IPS-20b (cell line): ENCODE results near the gene LYZL6.
A peak's percentile ranks its signal among the peaks of the same experiment; 100 is the strongest.
"Not testable (repeated sequence)": the region's sequence is repeated elsewhere in the genome, so short reads cannot be mapped to it uniquely, and the experiment has no call there.

ENCODE experiments used
- H3K27ac ChIP-seq: one replicate; pipeline ENCODE4 v1.5.1; 2013; ENCODE audit warnings: low read length
- H3K27me3 ChIP-seq: 2 replicates; pipeline ENCODE4 v1.6.1; 2013; ENCODE audit warnings: mild to moderate bottlenecking, low read length, inconsistent platforms; ENCODE audit not compliant: insufficient read depth
- H3K36me3 ChIP-seq: 2 replicates; pipeline ENCODE4 v1.6.1; 2013; ENCODE audit warnings: low read depth, mild to moderate bottlenecking, inconsistent platforms, low read length, moderate library complexity; ENCODE audit not compliant: insufficient read depth
- H3K4me1 ChIP-seq: 2 replicates; pipeline ENCODE4 v1.6.1; 2013; ENCODE audit warnings: mild to moderate bottlenecking, control low read depth, inconsistent platforms, low read length, moderate library complexity; ENCODE audit not compliant: insufficient read depth
- H3K4me3 ChIP-seq: 2 replicates; pipeline ENCODE4 v1.5.1; 2013; ENCODE audit warnings: mild to moderate bottlenecking, low read length, inconsistent platforms
- H3K9ac ChIP-seq: 2 replicates; pipeline ENCODE4 v1.6.1; 2013; ENCODE audit warnings: low read depth, mild to moderate bottlenecking, inconsistent platforms, low read length, moderate library complexity
- H3K9me3 ChIP-seq: 2 replicates; pipeline ENCODE4 v1.6.1; 2013; ENCODE audit warnings: mild to moderate bottlenecking, low read depth, low read length, inconsistent platforms; ENCODE audit not compliant: insufficient read depth

Gene LYZL6

DNA sequence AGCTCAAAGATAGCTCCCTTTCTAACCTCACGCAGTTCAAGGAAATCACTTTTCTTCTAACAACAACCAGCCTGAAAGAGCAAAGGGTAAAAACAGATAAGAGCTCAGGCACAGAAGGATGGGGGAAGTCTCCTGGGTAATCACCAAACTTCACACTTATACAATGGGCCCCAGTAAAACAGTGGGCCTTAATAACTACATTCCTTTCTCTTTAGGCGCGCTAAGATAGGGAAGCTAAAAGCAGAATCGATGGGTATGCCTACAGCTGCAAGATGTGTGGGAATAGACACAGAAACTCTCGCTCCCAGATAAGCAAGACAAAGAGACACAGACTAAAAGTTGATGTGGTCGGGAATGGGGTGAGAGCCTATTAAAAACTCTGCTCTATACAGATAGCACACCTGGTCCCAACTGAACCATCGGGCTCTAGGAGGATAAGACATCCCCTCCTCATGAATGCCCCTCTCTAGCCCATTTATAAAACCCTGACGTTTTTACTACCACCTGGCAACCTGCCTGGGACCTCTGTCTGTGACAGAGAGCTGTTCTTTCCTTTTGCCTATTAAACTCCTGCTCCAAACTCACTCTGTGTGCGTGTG lies 826 bp downstream of the LYZL6 start:
- no peaks in the 10 kb centered on the region for H3K9me3 ChIP-seq
- no peaks in the 10 kb centered on the region for H3K4me1 ChIP-seq
- H3K4me3 ChIP-seq: no peak overlapping the region
- no peaks in the 10 kb centered on the region for H3K27me3 ChIP-seq
- no peak overlapping the region for H3K9ac ChIP-seq
- no peaks in the 10 kb centered on the region for H3K36me3 ChIP-seq
- no peak overlapping the region for H3K27ac ChIP-seq

DNA sequence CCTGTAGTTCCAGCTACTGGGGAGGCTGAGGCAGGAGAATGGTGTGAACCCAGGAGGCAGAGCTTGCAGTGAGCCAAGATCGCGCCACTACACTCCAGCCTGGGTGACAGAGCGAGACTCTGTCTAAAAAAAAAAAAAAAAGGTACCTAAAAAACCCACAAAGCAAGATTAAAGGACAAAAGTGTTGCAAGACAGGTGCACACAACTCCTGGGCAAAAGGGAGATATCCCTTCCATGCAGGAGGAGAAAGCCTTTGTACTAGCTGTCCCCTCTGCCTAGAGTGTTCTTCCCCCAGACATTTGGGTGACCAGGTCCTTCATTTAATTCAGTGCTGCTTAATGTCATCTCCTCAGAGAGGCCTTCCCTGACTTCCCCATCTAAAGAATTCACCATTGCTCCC lies 5.0 kb downstream of the LYZL6 start:
- not testable (repeated sequence) for H3K9ac ChIP-seq, H3K4me3 ChIP-seq, H3K9me3 ChIP-seq, H3K27me3 ChIP-seq, H3K4me1 ChIP-seq, H3K27ac ChIP-seq, H3K36me3 ChIP-seq

DNA sequence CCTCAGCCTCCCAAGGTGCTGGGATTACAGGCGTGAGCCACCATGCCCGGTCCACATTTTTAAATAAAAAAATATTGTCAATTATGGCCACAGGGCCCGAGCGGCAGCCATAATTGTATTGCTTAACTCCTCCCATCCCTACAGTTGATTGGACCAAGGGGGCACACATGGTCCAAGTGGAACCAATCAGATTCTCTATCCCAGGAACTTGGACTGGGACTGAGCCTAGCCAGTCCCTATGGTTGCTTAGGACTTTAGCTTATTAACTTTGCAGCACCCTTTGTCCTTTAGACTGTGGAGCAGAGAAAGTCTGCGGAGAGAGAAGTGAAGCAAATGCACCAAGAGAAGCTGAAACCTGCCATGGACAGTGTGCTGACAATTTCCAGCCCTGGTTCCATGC lies 7.5 kb downstream of the LYZL6 start:
- no peak overlapping the region for H3K27ac ChIP-seq
- H3K36me3 ChIP-seq: no peaks in the 10 kb centered on the region
- H3K4me1 ChIP-seq: peaks cover 8% of the 10 kb centered on the region; the same call in 1 of the 2 replicates
- H3K9me3 ChIP-seq: no peaks in the 10 kb centered on the region
- H3K4me3 ChIP-seq: no peak overlapping the region
- H3K27me3 ChIP-seq: no peaks in the 10 kb centered on the region
- H3K9ac ChIP-seq: no peak overlapping the region

DNA sequence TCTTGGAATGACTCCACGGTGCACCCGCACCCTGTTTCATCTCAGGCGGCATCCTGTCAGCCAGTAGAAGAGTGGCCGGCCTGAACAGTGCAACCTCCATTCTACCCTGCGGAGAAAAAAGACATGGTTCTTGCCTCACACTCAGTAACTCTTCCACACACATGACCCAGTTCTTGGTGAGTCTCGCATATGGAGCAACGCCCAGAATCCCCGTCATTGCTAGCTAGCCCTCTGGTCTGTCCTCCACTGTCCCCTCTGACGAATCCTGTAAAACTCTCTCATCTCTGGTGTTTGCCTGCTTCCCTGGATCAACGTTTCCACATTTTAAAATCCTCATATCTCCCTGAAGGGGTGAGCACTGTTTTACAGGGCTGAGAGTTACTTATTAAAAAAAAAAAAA lies 8.8 kb downstream of the LYZL6 start:
- peaks cover 11% of the 10 kb centered on the region; the same call in 1 of the 2 replicates for H3K4me1 ChIP-seq
- no peak overlapping the region for H3K4me3 ChIP-seq
- no peak overlapping the region for H3K27ac ChIP-seq
- H3K9me3 ChIP-seq: no peaks in the 10 kb centered on the region
- no peaks in the 10 kb centered on the region for H3K36me3 ChIP-seq
- H3K9ac ChIP-seq: no peak overlapping the region
- H3K27me3 ChIP-seq: peaks cover 6% of the 10 kb centered on the region; the same call in 1 of the 2 replicates

DNA sequence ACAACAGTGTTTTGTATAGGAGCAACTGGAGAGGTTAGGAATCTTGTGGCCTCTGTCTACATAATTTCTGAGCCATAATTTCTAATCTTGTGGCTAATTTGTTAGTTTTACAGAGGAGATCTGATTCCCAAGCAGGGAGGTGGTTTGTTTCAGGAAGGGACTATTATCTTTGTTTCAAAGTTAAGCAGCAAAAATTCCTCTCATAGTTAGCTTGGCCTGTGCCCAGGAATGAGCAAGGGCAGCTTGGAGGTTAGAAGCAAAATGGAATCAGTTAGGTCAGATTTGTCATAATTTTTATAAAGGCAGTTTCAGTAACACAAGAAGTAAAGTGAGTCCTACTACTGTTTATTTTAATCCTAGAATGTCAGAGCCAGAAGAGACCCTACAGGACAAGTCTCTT lies 10.9 kb downstream of the LYZL6 start:
- no peak overlapping the region for H3K27ac ChIP-seq
- H3K36me3 ChIP-seq: peaks cover 3% of the 10 kb centered on the region; the same call in 1 of the 2 replicates
- no peak overlapping the region for H3K9ac ChIP-seq
- no peak overlapping the region for H3K4me3 ChIP-seq
- peaks cover 9% of the 10 kb centered on the region; the same call in 1 of the 2 replicates for H3K27me3 ChIP-seq
- no peaks in the 10 kb centered on the region for H3K9me3 ChIP-seq
- peaks cover 11% of the 10 kb centered on the region; the same call in 1 of the 2 replicates for H3K4me1 ChIP-seq

DNA sequence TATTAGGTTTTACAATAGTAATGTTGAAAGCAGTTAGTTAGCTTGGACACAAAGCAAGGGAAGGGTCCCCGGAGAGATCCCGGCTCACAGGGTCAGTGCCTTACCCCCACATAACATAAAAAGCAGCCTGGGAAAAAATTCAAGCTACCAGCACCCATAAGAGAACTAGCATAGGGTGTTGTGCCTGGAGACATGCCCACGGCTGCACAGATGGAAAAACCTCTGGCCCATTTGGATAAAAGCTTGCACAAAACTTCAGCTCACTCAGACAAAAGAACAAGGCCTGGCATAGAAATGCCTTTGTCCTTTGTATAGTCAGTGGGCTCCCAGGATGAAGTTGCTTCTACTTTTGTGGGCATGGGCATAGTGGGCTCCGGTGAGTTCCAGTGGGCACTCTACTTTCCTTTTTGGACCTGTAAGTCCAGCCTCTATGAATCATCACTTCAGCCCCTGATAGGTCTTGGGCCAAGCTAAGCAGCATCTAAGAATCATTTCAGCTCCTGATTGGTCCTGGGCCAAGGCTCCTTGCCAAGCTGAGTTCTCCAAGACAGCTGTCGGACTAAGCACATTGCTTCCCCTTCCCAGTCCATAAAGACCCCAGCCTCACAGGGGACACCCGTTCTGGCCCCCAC lies 11.6 kb downstream of the LYZL6 start:
- H3K27me3 ChIP-seq: peaks cover 9% of the 10 kb centered on the region; the same call in 1 of the 2 replicates
- H3K9me3 ChIP-seq: no peaks in the 10 kb centered on the region
- peaks cover 11% of the 10 kb centered on the region; the same call in 1 of the 2 replicates for H3K4me1 ChIP-seq
- no peak overlapping the region for H3K9ac ChIP-seq
- H3K27ac ChIP-seq: no peak overlapping the region
- H3K36me3 ChIP-seq: peaks cover 3% of the 10 kb centered on the region; the same call in 1 of the 2 replicates
- no peak overlapping the region for H3K4me3 ChIP-seq

DNA sequence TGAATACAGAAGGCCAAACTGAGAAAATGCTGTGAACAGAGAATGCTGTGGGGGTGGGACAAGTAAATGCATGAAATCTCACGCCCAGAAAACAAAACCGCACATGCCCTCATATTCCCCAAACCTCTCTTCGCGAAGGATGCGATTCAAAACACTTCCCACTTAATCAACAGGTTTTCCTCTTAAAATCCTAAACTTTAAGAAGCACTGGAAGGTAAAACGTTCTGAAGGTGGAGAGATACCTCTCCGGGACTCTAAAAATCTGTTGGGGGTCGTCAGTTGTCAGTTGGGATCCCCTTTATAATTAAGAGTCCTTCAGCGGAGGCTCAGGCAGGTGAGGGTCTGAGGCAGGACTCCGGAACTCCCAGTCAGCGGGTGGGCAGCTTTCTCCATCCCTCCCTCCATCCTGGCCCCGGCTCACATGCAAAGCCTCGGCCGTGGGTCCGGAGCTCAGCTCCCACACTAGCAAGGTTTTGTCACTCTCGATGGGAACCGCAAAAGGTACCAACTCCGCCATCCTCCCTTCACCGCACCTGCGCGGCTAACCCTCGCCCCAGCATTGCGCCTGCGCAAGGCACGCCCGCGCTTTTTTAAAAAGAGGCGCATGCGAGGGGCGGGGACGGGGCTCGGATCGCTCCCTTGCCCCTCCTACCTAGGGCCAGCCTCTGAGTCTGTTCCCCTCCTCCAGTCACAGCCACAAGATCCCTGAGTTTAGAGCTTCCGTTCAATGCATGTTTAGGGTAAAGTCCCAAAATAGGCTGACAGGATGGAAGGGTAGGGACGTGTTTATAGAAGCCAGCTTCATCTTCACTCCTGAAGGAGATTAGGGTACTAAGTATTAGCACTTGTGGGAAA lies 13.1 kb downstream of the LYZL6 start, which contains the start of gene RDM1:
RDM1 (minus strand) TSS at position 563 of the 855 bp plus-strand sequence; CDS start at position 517, 46 bp downstream.
- H3K27ac ChIP-seq: no peak within 1 kb of the TSS
- H3K9ac ChIP-seq: peak within 1 kb of the TSS; percentile 61; the same call in 1 of the 2 replicates
- no peaks in the 10 kb centered on the region for H3K9me3 ChIP-seq
- peaks cover 9% of the 10 kb centered on the region; the same call in 1 of the 2 replicates for H3K27me3 ChIP-seq
- H3K4me3 ChIP-seq: peak within 1 kb of the TSS; percentile 76
- H3K36me3 ChIP-seq: peaks cover 4% of the 10 kb centered on the region; the same call in 1 of the 2 replicates
- H3K4me1 ChIP-seq: peaks cover 11% of the 10 kb centered on the region; the same call in 1 of the 2 replicates

DNA sequence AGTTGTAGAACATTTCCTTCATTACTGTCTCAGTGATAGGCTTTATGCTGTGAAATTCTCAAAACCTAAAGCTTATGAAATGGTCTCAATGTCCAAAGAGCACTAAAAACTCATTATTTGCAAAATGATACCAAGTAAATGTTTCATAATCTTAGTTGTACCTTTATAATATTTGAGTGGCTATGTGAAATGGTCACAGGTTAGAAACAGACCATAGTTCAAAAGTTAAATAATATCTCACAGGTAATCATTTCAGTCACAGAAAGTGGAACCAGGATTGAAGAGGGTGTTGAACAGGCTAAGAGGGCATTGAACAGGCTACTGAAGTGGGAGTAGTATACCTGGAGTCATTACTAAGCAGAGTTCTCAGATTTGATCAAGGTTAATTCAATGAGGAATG lies 15.8 kb downstream of the LYZL6 start:
- H3K36me3 ChIP-seq: peaks cover 10% of the 10 kb centered on the region; the same call in 1 of the 2 replicates
- no peak overlapping the region for H3K4me3 ChIP-seq
- H3K27me3 ChIP-seq: peaks cover 9% of the 10 kb centered on the region; the same call in 1 of the 2 replicates
- H3K27ac ChIP-seq: no peak overlapping the region
- H3K9me3 ChIP-seq: no peaks in the 10 kb centered on the region
- peaks cover 11% of the 10 kb centered on the region; the same call in 1 of the 2 replicates for H3K4me1 ChIP-seq
- no peak overlapping the region for H3K9ac ChIP-seq

DNA sequence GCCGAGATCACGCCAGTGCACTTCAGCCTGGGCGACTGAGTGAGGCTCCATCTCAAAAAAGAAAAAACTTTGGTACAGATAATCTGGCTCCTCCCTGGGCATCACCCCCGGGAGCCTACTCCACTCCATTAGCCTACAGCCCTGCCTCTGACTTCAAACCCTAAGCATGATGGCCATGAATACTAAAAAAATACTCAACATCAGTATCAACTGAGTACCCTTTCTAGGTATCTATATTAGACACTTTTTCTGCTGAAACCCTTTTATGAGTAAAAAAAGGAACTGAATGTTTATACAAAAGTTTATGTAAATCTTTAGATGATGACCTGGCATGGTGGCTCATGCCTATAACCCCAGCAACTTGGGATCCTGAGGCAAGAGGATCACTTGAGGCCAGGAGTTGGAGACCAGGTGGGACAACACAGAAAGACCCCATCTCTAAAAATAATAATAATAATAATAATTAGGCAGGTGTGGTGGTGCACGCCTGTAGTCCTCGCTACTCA lies 19.9 kb downstream of the LYZL6 start:
- no peak overlapping the region for H3K27ac ChIP-seq
- no peaks in the 10 kb centered on the region for H3K4me1 ChIP-seq
- no peaks in the 10 kb centered on the region for H3K27me3 ChIP-seq
- no peak overlapping the region for H3K9ac ChIP-seq
- no peak overlapping the region for H3K4me3 ChIP-seq
- no peaks in the 10 kb centered on the region for H3K9me3 ChIP-seq
- peaks cover 10% of the 10 kb centered on the region; the same call in 1 of the 2 replicates for H3K36me3 ChIP-seq

DNA sequence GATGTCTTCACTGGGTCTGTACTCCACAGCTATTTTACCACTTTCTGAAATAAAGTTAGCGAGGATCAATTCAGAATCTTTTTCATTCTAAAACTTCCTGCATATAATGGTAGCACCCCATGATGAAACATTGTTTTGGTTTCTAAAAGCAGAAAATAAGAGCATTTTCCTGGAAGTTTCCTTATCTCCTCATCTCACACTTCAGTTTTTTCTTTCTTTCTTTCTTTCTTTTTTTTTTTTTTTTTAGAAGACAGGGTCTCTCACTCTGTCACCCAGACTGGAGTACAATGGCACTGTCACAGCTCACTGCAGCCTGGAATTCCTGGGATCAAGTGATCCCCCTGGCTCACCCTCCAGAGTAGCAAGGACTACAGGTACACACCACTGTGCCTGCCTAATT lies 23.3 kb downstream of the LYZL6 start:
- no peak overlapping the region for H3K4me3 ChIP-seq
- H3K36me3 ChIP-seq: peaks cover 8% of the 10 kb centered on the region; the same call in 1 of the 2 replicates
- peaks cover 12% of the 10 kb centered on the region for H3K9me3 ChIP-seq
- H3K27me3 ChIP-seq: no peaks in the 10 kb centered on the region
- H3K9ac ChIP-seq: no peak overlapping the region
- no peaks in the 10 kb centered on the region for H3K4me1 ChIP-seq
- H3K27ac ChIP-seq: no peak overlapping the region

DNA sequence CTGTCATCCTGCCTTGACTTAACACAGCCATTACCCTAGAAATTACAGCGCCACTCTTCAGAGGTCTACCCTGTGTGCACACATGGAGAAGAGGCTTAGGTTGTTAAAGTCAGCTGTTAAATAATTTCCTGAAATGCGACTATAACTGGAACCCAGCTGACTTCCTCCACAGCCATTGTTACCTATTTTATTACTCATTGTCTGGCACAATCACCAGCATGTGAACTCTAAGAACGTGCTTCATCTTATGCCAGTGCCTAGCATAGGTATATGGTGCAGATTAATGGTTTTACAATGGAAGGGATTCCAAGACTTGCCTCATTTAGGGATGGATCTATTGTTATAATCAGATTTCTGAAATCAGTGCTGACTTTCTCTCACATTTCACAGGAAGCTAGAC lies 24.8 kb downstream of the LYZL6 start:
- peaks cover 28% of the 10 kb centered on the region for H3K9me3 ChIP-seq
- no peak overlapping the region for H3K9ac ChIP-seq
- H3K4me1 ChIP-seq: no peaks in the 10 kb centered on the region
- H3K27me3 ChIP-seq: no peaks in the 10 kb centered on the region
- no peak overlapping the region for H3K4me3 ChIP-seq
- H3K27ac ChIP-seq: no peak overlapping the region
- H3K36me3 ChIP-seq: peaks cover 4% of the 10 kb centered on the region; the same call in 1 of the 2 replicates
